Measurements from ENCODE around the gene GSKIP. TPM values are rescaled to one million over a fixed set of nuclear protein-coding genes. Genes with fewer than 3 reads are reported as not detected.
A peak's percentile ranks its signal among the peaks of the same experiment; 100 is the strongest.
"Not testable (repeated sequence)": the region's sequence is repeated elsewhere in the genome, so short reads cannot be mapped to it uniquely, and the experiment has no call there.

GSKIP gene
- 22.7 TPM for total RNA-seq

GRCh38 chr14:96362965-96363750 lies at the start of gene GSKIP, which contains the start of gene ATG2B:
Gene GSKIP, plus strand, starts transcription at chr14:96363526. Its CDS starts 18,722 bp downstream, at chr14:96382248.
Gene ATG2B, minus strand, starts transcription at chr14:96363341. Its CDS starts 365 bp downstream, at chr14:96362976.
- peak; percentile 96 for DNase-seq (ENCODE audit: low spot score)

GRCh38 chr14:96316087-96316486 lies 47.2 kb upstream of the GSKIP start:
- no peak for DNase-seq (ENCODE audit: low spot score)

- no peak for DNase-seq (ENCODE audit: low spot score)
Observed at GRCh38 chr14:96318836-96319235, 44.5 kb upstream of the GSKIP start.

- DNase-seq (ENCODE audit: low spot score) = no peak
Observed at GRCh38 chr14:96320605-96321004, 42.7 kb upstream of the GSKIP start.

- no peak for DNase-seq (ENCODE audit: low spot score)
Observed at GRCh38 chr14:96324219-96324618, 39.1 kb upstream of the GSKIP start.

GRCh38 chr14:96338551-96338950 lies 24.8 kb upstream of the GSKIP start:
- no peak for DNase-seq (ENCODE audit: low spot score)

- DNase-seq (ENCODE audit: low spot score) = no peak
Observed at GRCh38 chr14:96341323-96341722, 22.0 kb upstream of the GSKIP start.

- no peak for DNase-seq (ENCODE audit: low spot score)
Observed at GRCh38 chr14:96345669-96346068, 17.7 kb upstream of the GSKIP start.

GRCh38 chr14:96347957-96348356 lies 15.4 kb upstream of the GSKIP start:
- DNase-seq (ENCODE audit: low spot score) = not testable (repeated sequence)

GRCh38 chr14:96349286-96350075 lies 13.8 kb upstream of the GSKIP start:
- no peak for DNase-seq (ENCODE audit: low spot score)

GRCh38 chr14:96351986-96352385 lies 11.3 kb upstream of the GSKIP start:
- no peak for DNase-seq (ENCODE audit: low spot score)

GRCh38 chr14:96352708-96353107 lies 10.6 kb upstream of the GSKIP start:
- DNase-seq (ENCODE audit: low spot score) = no peak

GRCh38 chr14:96354246-96354645 lies 9.1 kb upstream of the GSKIP start:
- no peak for DNase-seq (ENCODE audit: low spot score)

GRCh38 chr14:96357216-96357615 lies 6.1 kb upstream of the GSKIP start:
- no peak for DNase-seq (ENCODE audit: low spot score)

GRCh38 chr14:96359959-96360358 lies 3.4 kb upstream of the GSKIP start:
- DNase-seq (ENCODE audit: low spot score) = no peak

- peak; percentile 34 for DNase-seq (ENCODE audit: low spot score)
Observed at GRCh38 chr14:96362071-96362964, 1.0 kb upstream of the GSKIP start.

- peak; percentile 32 for DNase-seq (ENCODE audit: low spot score)
Observed at GRCh38 chr14:96363751-96364336, 518 bp downstream of the GSKIP start.

GRCh38 chr14:96364962-96365361 lies 1.6 kb downstream of the GSKIP start:
- DNase-seq (ENCODE audit: low spot score) = no peak

GRCh38 chr14:96368534-96368933 lies 5.2 kb downstream of the GSKIP start:
- DNase-seq (ENCODE audit: low spot score) = no peak

- no peak for DNase-seq (ENCODE audit: low spot score)
Observed at GRCh38 chr14:96370528-96370927, 7.2 kb downstream of the GSKIP start.

- no peak for DNase-seq (ENCODE audit: low spot score)
Observed at GRCh38 chr14:96373538-96373937, 10.2 kb downstream of the GSKIP start.
